HepG2 (cell line): ENCODE data around the gene TOMM40L.

ENCODE experiments used
- BRCA1 ChIP-seq: sonication (generic); formaldehyde crosslinking; IDR thresholded peaks from 2 replicates; pipeline ENCODE4 v1.4.0; 2020; ENCODE audit warnings: missing genetic modification reagents
- CREB1 ChIP-seq, 2 experiments: fragments of 450-650 bp in 1 of 2; IDR thresholded peaks; 2 replicates each; pipeline ENCODE4 v1.6.1; 2016 to 2017; ENCODE audit warnings: control low read depth in 1 of 2, mild to moderate bottlenecking in 1 of 2, missing compliant biosample characterization in 1 of 2, missing genetic modification characterization in 1 of 2
- CTCF ChIP-seq: sonication (generic); formaldehyde crosslinking; IDR thresholded peaks from 2 replicates; pipeline ENCODE4 v1.5.0; 2020; ENCODE audit warnings: mild to moderate bottlenecking, missing genetic modification reagents, moderate library complexity
- ELF4 ChIP-seq: sonication (generic); formaldehyde crosslinking; IDR thresholded peaks from 2 replicates; pipeline ENCODE4 v1.5.0; 2020; ENCODE audit warnings: missing genetic modification reagents, mild to moderate bottlenecking, moderate library complexity, borderline replicate concordance
- FOSL2 ChIP-seq: sonication (generic); formaldehyde crosslinking; IDR thresholded peaks from 2 replicates; pipeline ENCODE4 v1.4.0; 2020; ENCODE audit warnings: missing genetic modification reagents
- JUND ChIP-seq: sonication (generic); formaldehyde crosslinking; IDR thresholded peaks from 2 replicates; pipeline ENCODE4 v1.8.0; 2022; ENCODE audit warnings: mild to moderate bottlenecking, missing genetic modification reagents
- MLX ChIP-seq: IDR thresholded peaks from 2 replicates; pipeline ENCODE4 v1.6.1; 2016
- NFYB ChIP-seq: sonication (generic); formaldehyde crosslinking; IDR thresholded peaks from 2 replicates; pipeline ENCODE4 v1.4.0; 2020; ENCODE audit warnings: missing genetic modification reagents
- TAF1 ChIP-seq: sonication (generic); formaldehyde crosslinking; IDR thresholded peaks from 2 replicates; pipeline ENCODE4 v1.4.0; 2020; ENCODE audit warnings: missing genetic modification reagents
- ZBED4 ChIP-seq: sonication (generic); formaldehyde crosslinking; IDR thresholded peaks from 2 replicates; pipeline ENCODE4 v1.4.0; 2020; ENCODE audit warnings: missing genetic modification reagents, borderline replicate concordance
- ZNF563 ChIP-seq: sonication (generic); formaldehyde crosslinking; IDR thresholded peaks from 2 replicates; pipeline ENCODE4 v1.8.0; 2022; ENCODE audit warnings: mild to moderate bottlenecking, moderate library complexity, missing genetic modification reagents

- TF ChIP-seq CREB1 (IDR thresholded peaks at IDR 0.05) (no peak), CREB1 (CRISPR knock-in tag; IDR thresholded peaks at IDR 0.05) (no peak), MLX (no peak), FOSL2 (CRISPR knock-in tag) (no peak), JUND (CRISPR knock-in tag) (no peak), TAF1 (no peak), BRCA1 (CRISPR knock-in tag) (no peak), ELF4 (CRISPR knock-in tag) (no peak), ZNF563 (CRISPR knock-in tag) (no peak), ZBED4 (CRISPR knock-in tag) (no peak), NFYB (CRISPR knock-in tag) (peak; percentile 68), CTCF (CRISPR knock-in tag) (no peak)
Observed at GRCh38 chr1:161198897-161199431, 26.9 kb upstream of the TOMM40L start, which contains the start of gene ADAMTS4.
